NCI-H2107 treated with DMSO at 0.1 percent for 48 hours (cell line): ENCODE measurements around the gene CTH.
"Not testable (repeated sequence)": the region's sequence is repeated elsewhere in the genome, so short reads cannot be mapped to it uniquely, and the experiment has no call there.

Experiments
- DNase-seq: peaks from one replicate; lab custom pipeline; 2025; ENCODE audit not compliant: unreplicated experiment; lab: John Stamatoyannopoulos, UW

Gene CTH

DNA sequence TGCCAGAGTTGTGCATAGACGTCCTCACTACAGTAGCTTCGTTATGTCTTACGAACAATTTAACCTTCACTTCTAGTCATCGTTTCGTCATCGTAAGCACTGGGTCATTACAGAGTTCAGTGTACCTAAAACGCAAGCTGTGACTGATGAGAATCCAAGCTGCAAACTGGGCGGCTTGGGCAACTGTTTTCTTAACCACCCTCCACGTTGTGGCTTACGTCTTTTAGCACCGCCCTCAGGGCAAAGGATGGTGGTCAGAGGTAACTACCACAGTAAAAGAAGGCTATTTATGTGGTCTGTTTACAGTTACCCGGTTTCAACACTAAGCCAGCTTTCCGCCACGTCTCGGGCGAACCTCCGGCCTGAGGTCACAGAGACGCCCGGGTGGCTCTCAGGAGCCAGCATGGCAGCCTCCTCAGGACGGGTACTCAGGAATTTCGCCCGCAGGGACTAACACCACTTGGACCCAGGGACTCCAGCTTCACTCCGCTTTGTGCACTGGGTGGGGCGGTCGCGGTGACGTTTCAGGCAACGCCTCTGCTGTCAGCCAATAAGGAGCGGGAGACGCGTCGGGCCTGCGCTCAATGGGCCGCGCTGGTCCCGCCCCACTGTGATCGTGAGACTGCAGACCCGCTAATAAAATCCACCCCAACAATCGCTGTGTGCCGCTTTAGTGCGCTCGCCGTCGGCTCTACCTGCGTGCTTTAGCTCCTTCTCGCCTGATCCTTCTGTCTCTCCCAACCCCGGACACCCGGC lies at the start of gene CTH:
Gene CTH (plus strand): TSS at position 665 of the 756 bp plus-strand sequence. CDS start 148 bp downstream, outside the sequence.
- peak; percentile 98 for DNase-seq

DNA sequence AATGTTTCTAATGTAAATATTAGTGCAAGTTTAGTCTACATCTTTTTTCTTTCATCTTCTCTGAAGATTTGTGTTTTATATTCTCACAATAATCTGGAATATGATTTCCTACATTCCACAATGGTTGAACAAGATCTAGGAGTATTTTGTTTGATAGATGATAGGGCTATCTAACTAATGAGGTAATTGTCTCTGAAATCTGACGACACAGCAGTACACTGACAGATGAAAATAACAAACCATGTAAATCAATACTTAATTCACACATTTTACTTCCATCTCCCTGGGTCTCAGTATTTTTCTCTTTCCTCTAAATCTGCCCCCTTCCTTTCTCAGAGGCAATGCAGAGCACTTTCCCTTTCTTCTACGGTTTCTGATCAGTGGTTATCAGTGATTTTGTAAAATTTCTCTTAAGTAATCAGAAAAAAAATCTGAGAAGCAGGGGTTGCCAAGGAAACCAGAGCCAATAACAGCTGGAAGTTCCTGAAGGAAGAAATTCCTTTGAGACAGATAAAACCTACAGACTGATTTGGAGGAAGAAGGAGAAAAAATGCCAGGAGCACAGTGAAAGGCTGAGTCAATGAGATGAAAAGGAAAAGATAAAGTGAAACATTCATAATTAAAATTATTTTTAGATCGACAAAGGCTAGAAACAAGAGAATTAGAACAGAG lies 49.2 kb upstream of the CTH start:
- no peak for DNase-seq

DNA sequence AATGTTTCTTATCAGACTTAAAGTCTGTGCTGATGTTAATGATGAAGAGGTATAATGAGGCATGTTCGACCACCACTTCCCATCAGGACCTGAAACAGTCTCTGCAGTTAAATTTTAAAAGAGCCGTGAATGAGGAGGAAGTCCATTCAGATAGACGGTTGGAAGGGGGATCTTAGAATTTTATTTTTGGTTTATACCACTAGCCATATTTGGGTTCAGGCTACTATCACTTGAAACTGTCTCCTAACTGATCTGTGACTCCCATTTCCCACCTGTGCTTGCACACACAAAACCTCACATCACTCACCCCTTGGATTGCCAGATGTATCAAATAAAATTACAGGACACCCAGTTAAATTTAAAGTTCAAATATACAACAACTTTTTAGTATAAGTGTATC lies 46.6 kb upstream of the CTH start:
- no peak for DNase-seq

DNA sequence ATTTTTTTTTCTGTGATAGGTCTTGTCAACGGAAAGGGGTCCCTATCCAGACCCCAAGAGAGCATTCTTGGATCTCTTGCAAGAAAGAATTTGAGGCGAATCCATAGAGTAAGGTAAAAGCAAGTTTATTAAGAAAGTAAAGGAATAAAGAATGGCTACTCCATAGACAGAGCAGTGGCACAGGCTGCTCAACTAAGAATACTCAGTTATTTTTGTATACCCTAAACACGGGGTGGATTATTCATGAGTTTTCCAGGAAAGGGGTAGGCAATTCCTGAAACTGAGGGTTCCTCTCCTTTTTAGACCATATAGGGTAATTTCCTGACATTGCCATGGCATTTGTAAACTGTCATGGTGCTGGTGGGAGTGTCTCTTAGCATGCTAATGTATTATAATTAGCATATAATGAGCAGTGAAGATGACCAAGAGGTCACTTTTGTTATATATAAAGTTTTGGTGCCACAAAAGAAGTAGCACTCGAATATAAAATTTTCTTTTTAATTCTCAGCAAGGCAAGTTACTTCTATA lies 44.6 kb upstream of the CTH start:
- not testable (repeated sequence) for DNase-seq

DNA sequence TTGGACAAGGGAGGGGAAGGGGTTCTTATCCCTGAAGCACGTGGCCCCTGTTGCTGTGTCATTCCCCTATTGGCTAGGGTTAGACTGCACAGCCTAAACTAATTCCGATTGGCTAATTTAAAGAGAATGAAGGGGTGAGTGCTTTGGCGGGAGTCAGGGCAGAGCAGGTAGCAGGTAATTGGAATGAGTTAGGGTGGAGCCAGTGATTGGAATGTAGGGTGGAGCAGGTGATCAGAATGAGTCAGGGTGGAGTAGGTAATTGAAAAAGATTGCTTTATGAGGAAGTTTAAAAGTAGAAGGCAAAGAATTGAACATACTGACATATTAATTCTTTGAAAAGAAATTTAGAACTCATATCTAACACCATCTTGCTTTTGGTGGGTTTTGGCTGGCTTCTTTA lies 44.1 kb upstream of the CTH start:
- not testable (repeated sequence) for DNase-seq

DNA sequence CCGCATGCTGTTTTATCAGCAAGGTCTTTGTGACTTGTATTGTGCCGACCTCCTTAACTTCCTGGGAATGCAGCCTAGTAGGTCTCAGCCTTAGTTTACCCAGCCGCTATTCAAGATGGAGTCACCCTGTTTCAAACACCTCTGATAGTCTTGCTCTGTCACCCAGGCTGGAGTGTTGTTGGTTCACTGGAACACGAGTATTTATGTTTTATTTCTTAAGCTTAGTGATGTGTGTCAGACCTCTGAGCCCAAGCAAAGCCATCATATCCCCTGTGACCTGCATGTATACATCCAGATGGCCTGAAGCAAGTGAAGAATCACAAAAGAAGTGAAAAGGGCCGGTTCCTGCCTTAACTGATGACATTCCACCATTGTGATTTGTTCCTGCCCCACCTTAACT lies 43.7 kb upstream of the CTH start:
- DNase-seq = not testable (repeated sequence)

DNA sequence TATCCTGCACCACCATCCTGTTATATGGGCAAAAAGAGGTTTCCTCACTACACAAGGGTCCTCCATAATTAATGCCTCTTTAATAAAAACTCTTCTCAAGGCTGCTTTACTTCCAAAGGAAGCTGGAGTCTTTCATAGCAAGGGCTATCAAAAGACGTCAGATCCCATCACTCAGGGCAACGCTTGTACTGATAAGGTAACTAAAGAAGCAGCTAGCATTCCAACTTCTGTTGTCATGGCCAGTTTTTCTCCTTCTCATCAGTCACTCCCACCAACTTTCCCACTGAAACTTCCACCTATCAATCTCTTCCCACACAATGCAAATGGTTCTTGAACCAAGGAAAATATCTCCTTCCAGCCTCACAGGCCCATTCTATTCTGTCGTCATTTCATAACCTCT lies 39.5 kb upstream of the CTH start:
- DNase-seq = not testable (repeated sequence)

DNA sequence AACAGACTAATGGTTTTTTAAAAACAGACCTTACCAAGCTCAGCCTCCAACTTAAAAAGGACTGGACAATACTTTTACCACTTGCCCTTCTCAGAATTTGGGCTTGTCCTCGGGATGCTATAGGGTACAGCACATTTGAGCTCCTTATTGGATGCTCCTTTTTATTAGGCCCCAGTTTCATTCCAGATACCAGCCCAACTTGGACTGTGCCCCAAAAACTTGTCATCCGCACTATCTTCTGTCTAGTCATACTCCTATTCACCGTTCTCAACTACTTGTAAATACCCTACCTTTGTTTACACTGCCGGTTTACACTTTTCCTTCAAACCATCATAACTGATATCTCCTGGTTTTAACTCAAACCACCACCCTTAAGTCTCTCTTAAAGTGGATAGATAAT lies 38.6 kb upstream of the CTH start:
- DNase-seq = no peak

DNA sequence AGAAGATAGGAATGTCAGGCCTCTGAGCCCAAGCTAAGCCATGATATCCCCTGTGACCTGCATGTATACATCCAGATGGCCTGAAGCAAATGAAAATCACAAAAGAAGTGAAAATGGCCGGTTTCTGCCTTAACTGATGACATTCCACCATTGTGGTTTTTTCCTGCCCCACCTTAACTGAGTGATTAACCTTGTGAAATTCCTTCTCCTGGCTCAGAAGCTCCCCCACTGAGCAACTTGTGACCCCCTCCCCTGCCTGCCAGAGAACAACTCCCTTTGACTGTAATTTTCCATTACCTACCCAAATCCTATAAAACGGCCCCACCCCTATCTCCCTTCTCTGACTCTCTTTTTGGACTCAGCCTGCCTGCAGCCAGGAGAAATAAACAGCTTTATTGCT lies 37.5 kb upstream of the CTH start:
- not testable (repeated sequence) for DNase-seq

DNA sequence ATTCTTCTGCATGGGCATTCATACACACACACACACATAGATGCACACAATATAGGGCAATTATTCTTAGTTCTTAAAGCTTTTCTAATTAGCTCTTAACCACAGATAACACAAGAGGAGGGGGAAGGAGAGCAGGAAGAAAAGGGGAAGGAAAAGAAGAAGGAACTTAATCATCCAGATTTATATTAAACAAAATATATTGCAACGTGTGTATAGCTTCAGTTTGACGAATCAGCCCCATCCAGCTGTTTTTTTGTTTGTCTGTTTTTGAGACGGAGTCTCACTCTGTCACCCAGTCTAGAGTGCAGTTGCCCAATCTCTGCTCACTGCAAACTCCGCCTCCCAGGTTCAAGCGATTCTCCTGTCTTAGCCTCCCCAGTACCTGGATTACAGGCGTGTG lies 34.9 kb upstream of the CTH start:
- no peak for DNase-seq

DNA sequence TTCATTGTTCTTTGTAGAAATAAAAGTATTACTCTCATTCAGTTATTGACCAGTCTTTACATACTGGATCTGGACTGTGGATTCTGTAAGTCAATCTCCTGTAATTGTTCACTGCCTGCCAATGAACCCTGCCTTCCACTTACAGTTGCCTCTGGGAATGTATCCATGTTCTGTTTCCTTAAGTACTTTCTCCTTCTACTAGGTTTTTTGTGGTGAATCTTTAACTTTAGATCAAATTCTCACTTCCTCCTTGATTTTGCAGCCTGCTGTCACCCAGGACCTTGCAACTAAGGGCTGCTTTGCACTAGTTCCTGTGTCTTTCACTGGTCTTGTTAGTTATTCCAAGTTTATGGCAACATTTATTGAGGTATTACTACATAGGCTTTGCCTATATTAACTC lies 28.4 kb upstream of the CTH start:
- DNase-seq = no peak

DNA sequence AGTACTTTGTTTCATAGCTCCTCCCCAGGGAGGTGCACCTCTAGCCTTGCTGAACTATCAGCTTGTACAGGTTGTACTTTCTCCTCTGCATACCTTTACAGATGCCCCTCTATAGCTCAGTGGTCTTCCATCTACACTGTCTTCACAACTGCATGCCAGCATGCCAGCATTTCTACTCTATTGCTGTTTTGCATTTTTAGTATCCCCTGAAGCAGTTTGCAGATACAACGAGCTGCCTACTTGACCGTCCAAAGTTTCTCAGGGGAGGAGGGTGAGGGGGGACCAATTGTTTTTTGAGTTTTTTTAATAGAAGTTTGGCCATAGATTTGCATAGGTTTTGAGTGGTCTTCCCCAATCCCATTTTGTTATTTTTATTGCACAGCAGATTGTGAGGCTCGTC lies 27.6 kb upstream of the CTH start:
- DNase-seq = no peak

DNA sequence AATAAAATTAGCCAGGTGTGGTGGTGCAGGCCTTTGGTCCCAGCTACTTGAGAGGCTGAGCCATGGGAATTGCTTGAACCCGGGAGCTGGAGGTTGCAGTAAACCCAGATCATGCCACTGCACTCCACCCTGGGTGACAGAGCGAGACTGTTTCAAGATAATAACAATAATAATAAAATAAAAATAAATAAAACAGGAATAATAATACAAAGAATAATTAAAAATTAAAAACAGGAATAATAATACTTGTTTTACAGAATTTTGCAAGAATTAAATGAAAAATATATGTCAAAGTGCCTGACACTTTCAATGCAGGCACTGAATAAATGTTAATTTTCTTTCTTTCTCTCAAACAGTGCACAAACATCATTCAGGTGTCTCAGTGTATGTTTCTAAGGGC lies 26.5 kb upstream of the CTH start:
- no peak for DNase-seq

DNA sequence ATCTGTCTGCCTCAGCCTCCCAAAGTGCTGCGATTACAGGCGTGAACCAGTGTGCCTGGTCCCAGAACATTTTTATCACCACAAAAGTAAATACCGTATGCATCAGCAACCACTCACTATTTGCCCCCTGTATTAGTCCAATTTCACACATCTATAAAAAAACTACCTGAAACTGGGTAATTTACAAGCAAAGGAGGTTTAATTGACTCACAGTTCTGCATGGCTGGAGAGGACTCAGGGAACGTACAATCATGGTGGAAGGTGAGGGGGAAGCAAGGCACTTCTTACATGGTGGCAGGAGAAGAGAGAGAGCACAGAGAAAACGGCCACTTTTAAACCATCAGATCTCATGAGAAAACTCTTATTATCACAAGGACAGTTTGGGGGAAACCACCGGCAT lies 25.6 kb upstream of the CTH start:
- DNase-seq = no peak

DNA sequence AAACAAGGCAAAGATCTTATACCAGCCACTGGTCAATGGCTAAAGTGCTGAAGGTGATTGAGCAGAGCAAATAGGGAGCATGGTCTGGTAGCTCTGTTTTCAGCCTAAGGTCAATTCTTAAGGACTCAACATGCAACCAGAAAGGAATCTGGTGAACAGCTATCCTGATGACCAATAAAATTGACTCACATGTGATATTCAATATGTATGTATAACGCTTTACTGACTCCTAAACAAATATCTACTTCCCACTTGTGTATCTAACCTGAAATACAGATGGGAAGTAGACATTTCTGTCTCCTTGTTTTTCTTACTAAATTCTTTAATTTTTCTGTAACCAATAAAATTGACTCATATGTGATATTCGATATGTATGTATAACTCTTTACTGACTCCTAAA lies 24.9 kb upstream of the CTH start:
- DNase-seq = no peak

DNA sequence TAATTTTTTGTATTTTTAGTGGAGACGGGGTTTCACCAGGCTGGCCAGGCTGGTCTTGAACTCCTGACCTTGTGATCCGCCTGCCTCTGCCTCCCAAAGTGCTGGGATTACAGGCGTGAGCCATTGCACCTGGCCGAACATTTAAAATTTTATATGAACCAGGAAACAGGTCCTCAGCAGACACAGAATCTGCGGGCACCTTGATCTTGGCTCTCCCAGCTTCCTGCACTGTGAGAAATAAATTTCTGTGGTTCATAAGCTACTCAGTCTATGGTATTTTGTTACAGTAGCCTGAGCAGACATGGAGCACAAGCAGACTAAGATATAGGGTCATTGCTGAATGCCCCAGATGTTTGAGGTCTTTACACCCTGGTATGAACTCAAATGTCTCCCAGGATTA lies 23.6 kb upstream of the CTH start:
- no peak for DNase-seq

DNA sequence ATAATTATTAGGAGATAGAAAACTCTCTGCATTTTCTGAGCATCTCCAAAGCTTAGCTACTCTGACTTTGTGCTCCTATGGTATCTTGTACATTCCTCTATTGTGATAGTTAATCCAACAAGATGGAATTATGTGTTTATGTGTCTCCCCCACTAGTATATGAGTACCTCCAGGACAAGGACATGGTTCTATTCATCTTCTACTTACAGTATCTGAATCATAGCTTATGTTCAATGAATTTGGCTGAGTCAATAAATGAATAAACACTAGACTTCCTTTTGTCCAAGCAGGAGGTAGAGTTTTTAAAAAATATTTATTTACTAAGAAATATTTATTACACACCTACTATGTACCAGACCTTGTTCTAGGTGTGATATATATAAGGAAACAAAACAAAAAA lies 18.4 kb upstream of the CTH start:
- DNase-seq = no peak

DNA sequence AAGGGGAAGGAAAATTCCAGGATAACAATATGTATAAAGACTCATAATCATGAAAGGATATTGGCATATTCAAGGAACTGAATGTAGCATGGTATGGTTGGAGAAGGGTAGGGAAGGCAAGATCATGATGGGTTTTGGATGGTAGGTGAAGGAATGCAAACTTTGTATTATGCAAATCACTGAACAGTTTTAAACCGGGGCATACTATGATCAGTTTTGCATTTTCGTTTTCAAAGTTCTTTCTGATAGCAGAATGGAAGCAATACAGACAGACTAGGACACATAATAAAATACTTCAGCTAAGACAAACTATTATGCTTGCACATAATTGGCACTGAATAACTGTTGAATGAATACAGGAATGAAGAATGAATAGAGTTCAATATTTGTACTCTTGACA lies 14.5 kb upstream of the CTH start:
- no peak for DNase-seq

DNA sequence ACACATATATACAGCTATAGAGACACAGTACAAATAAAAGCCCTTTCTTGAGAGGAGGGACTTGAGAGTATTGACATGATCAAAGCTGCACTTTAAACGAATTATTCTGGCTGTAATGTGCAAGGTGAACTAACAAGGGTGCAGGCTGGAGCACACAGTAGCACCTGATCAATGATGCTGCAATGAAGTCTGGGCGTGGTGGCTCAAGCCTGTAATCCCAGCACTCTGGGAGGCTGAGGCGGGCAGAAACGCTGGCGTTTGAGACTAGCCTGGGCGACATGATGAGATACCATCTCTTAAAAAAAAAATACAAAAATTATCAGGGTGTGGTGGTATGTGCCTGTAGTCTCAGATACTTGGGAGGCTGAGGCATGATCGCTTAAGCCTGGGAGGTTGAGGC lies 14.1 kb upstream of the CTH start:
- DNase-seq = no peak

DNA sequence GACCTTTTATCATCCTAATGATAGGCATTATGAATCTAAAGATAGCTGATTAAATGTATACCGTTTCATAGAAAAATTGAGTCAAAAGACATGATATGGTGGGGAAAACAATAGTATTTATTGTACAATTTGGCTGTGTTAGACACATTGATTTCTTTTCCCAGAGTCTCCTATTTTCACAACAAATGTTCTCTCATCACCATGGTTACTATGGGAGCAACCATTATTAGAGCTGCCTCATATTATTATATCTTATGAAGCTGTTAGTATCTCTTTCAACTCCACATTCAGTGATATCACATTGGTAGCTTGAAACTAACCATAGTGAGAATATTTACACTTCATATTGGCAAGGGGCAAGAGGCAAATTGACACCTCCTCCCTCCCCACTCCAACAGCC lies 10.7 kb upstream of the CTH start:
- DNase-seq = no peak

DNA sequence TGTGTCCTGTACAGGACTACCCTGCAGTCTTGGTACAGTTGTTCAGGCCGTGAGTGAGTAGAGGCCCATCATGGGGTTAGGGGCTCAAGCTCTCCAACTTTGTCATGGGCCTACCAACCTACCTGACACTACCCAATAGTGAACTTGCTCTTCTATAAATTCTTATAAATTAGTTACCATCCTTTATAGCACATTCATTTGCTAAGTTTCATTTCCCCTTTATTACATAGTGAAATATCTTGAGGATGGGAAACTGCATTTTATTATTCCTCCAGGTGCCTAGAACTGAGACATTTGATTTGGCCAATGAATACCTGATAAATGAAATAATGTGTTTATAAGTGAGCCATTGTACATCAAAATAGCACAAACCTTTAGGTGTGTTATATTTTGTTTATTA lies 9.1 kb upstream of the CTH start:
- DNase-seq = no peak

DNA sequence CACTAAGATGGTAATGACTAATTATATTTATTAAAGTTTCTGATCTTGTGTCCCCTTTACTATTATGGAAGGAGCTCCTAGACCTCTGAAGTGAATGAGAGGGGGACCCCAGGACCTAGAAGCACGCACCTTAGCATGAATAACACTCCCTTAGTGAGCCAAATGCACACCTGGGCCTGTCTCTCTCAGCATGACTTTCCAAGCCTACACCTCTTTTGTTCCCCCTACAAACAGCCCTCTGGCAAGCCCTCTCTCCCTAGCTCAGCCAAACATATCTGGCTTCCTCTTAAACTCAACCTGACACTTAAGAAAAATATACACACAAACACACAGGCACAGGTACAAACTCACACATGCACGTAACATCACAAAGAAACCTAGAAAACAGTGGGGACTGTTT lies 7.3 kb upstream of the CTH start:
- DNase-seq = no peak
